HG03139 (cell line): Measurements from ENCODE around the gene TMEM94.
"Not testable (repeated sequence)": the region's sequence is repeated elsewhere in the genome, so short reads cannot be mapped to it uniquely, and the experiment has no call there.

ENCODE experiments used
- ATAC-seq: cut with Tn5 transposase; IDR thresholded peaks from one replicate; pipeline ENCODE4 v1.9.1; 2021; ENCODE audit not compliant: unreplicated experiment

The TMEM94 gene

GRCh38 chr17:75476271-75476671 lies 19.8 kb downstream of the TMEM94 start:
- no peak for ATAC-seq

- ATAC-seq: no peak
Measured at GRCh38 chr17:75476752-75477489, 20.5 kb downstream of the TMEM94 start.

GRCh38 chr17:75477490-75477862 lies 21.0 kb downstream of the TMEM94 start:
- ATAC-seq: not testable (repeated sequence)

GRCh38 chr17:75478508-75478907 lies 22.1 kb downstream of the TMEM94 start:
- no peak for ATAC-seq

GRCh38 chr17:75480281-75480680 lies 23.8 kb downstream of the TMEM94 start:
- no peak for ATAC-seq

- no peak for ATAC-seq
Measured at GRCh38 chr17:75481194-75482068, 25.0 kb downstream of the TMEM94 start.

- no peak for ATAC-seq
Measured at GRCh38 chr17:75482098-75482942, 25.9 kb downstream of the TMEM94 start.

GRCh38 chr17:75485688-75486087 lies 29.3 kb downstream of the TMEM94 start:
- ATAC-seq: no peak

GRCh38 chr17:75486151-75486550 lies 29.7 kb downstream of the TMEM94 start:
- no peak for ATAC-seq

- no peak for ATAC-seq
Measured at GRCh38 chr17:75486951-75487350, 30.5 kb downstream of the TMEM94 start.

GRCh38 chr17:75487351-75488070 lies 31.1 kb downstream of the TMEM94 start:
- no peak for ATAC-seq

- no peak for ATAC-seq
Measured at GRCh38 chr17:75488693-75489510, 32.5 kb downstream of the TMEM94 start.

- no peak for ATAC-seq
Measured at GRCh38 chr17:75489511-75489955, 33.1 kb downstream of the TMEM94 start.

- ATAC-seq: no peak
Measured at GRCh38 chr17:75490173-75490743, 33.8 kb downstream of the TMEM94 start.

GRCh38 chr17:75490953-75491649 lies 34.7 kb downstream of the TMEM94 start:
- no peak for ATAC-seq

- ATAC-seq: no peak
Measured at GRCh38 chr17:75491680-75492079, 35.2 kb downstream of the TMEM94 start.

- ATAC-seq: no peak
Measured at GRCh38 chr17:75492555-75493168, 36.2 kb downstream of the TMEM94 start.

GRCh38 chr17:75493476-75494129 lies 37.2 kb downstream of the TMEM94 start:
- ATAC-seq: no peak
